Measurements from ENCODE around the gene FASTKD1. TPM values are rescaled to one million over a fixed set of nuclear protein-coding genes. Genes with fewer than 3 reads are reported as not detected.

FASTKD1 gene
- total RNA-seq = 19.5 and 19.8 TPM in 2 replicates

DNA sequence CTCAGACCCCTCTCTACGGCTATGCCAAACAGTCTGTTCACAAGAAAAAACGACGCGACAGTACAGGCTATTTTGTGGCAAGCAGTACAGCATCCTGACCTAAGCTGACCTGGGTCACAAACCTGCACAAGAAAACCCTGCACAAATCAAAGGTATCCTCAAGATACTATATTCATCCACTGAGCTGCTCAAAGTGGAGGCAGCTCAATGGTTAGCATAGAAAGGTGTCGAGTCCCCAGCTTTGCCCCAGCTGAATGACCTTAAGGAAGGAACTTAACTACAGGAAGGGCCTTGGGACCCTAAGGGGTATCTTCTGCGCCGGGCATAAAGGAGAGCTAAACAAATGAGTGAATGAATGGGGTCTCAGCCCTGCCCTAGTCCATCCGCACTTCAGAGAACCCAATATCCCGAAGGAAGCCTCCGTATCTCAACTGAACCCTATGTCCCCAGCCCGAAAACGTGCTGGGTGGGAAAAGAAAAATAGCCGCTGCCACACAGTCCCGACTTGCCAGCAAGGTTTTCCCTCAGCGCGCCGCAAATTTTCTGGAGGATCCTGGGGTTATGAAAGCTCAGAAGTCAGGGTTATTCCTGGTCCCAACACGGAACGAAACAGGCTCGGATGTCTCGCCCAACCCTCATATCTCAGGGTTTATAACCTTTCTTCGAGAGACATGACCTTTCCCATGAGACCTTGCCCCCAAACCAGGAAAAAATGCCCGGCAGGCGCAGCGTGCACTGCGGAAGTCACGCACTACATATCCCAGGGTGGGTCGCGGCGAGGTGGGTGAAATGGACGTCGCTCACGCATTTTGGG lies at the start of gene FASTKD1:
TSS of gene FASTKD1 (minus strand) at position 706 of the 814 bp plus-strand sequence. CDS start 1,836 bp downstream, outside the sequence.

DNA sequence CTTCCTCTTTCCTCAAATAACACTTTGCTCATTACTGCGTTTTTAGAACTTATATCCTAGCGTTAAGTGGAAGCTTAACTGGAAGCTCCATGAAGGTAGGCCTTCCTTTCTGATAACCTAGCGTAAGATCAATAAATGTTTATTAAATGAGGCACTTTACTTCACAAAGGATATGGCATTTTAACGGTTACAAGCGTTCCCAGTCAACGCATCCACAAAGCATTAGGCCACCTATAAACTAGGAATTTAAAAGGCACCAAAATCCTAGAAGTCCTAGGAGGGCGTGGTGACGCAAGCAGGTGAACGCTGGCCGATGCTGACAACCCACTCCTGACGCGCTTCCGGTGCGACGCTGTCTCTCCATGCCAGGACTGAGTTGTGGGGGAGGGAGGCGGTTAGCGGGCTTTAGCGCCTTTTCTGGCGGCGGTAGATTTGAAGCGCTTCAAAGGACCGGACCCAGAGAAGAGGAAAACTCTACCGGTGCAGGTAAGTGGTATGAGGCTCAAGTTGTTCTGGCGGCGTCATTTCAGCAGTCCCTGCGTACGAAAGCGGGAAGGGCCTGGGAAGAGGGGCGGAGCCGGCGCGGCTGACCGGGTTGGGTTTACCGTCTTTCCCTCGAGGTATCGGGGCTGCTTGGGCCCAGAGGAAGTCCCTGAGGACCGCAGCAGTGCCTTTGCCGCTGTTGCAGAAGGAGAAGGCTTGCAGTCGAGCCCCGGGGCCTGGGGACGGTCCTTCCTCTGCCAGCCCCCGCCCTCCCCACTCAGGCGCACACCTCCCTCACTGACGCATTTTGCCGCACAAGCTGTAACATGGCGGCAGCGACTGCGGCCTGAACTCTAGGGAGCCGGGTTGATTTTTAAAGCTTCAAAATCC lies 10.6 kb upstream of the FASTKD1 start, which contains the start of gene PPIG:
TSS of gene PPIG (plus strand) at position 347 of the 873 bp plus-strand sequence. CDS start 19,691 bp downstream, outside the sequence.

DNA sequence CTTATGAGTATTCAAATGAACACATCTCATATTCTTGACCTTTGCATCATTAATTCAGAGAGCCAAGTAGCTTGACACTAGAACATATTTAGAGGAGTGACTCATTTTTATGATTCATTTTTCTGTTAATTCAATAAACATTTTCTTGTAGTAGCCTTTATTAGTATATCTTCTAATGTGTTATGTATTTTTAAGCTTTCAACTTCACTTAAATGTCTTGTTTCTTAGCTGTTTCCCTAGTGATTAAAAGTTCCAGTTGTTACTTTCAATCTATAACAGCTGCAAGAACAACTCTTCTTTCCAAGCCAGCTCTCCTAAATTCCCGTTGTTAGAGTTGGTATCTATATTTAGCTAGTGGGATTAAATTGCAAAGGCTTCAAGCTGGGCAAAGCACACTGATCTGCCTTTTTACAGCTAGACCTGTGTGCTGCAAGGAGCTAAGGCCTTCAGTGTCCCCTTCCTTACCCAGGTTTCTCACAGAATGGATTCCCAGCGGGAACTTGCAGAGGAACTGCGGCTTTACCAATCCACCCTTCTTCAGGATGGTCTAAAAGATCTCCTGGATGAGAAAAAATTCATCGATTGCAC lies 64.3 kb downstream of the FASTKD1 start, which contains the start of gene KLHL41:
TSS of gene KLHL41 (plus strand) at position 405 of the 588 bp plus-strand sequence. CDS start at position 482, 77 bp downstream.

Other genes with a start within 250 kb of the FASTKD1 start
- gene LRP2, start 211.3 kb downstream of the FASTKD1 start, total RNA-seq = under 0.01 TPM in 1 of 2 replicates, not detected in the other
- 1.2 and 2.1 TPM in 2 replicates for gene BBS5, start 94.4 kb downstream of the FASTKD1 start, total RNA-seq
- gene KLHL41, start 64.2 kb downstream of the FASTKD1 start, total RNA-seq = 0.24 TPM in 1 of 2 replicates, not detected in the other
- gene PPIG, start 10.5 kb upstream of the FASTKD1 start, total RNA-seq = 19.0 and 19.8 TPM in 2 replicates
- not detected in 2 replicates for gene CFAP210, start 120.5 kb upstream of the FASTKD1 start, total RNA-seq
- gene PHOSPHO2, start 120.6 kb upstream of the FASTKD1 start, total RNA-seq = 0.96 and 1.3 TPM in 2 replicates
- gene KLHL23, start 160.0 kb upstream of the FASTKD1 start, total RNA-seq = 6.3 and 7.2 TPM in 2 replicates
- 58.3 and 79.1 TPM in 2 replicates for gene SSB, start 225.0 kb upstream of the FASTKD1 start, total RNA-seq